IPS-NIHi7 (cell line): ENCODE results near the gene MYL9.
A peak's percentile ranks its signal among the peaks of the same experiment; 100 is the strongest.

ENCODE experiments used
- DNase-seq: peaks from one replicate; pipeline ENCODE4 v3.0.0; 2012; ENCODE audit warnings: mixed read lengths; ENCODE audit errors: extremely low spot score

Gene MYL9

DNA sequence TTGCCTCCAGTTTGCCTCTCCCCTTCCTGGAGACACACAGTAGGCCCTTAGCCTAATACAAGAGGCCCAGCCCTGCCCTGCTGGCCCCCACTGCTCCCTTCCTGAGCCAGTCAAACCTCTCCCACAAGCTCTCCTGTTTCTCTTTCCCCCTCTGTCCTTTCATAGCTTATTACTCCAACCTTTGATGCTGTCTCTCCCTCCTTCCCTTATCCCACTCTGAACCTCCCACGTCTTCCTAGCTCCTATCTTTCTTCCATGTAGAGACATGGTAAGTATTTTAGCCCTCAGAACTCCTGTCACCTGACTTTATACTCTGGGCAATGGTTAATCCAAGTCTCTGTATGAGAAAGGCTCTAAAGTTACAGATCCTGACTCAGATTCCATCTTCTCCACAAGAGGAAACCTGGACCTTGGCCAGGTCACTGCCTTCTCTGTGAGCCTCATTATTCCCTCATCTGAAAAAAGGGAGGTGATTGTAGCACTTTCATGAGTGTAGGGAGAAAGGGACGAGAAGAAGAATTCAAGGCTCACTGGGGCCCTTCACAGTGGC, 38.8 kb downstream of the MYL9 start:
- DNase-seq = no peak

DNA sequence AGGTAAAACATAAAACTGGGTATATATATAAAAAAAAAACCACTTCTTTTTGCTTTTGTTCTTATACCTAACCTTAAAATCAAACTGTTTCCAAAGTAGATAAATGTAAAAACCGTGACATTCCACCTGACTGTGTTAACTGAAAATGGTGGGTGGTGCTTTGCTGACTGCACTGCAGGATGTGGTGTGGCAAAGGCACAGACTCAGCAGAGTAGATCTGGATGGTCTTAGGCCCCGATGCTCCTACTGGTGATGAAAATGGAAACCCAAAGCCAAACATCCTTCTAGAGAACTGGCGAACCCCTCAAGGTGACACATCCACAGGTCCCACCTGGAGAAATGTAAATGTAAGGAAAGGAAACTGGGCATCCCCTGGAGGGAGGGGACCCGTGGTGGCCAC, 41.0 kb downstream of the MYL9 start:
- no peak for DNase-seq

DNA sequence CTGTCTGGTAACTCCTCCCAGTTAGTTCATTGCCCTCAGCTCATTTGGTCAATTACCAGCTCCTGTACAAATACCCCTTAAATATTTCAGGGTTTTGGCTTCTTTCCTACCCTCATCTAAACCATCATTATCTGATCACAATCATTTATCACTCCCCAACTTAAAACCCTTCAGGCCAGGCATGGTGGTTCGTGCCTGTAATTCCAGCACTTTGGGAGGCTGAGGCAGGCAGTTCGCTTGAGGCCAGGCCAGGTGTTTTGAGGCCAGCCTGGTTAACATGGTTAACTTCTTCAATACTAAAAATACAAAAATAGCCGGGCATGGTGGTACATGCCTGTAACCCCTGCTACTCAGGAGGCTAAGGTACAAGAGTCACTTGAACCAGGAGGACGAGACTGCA, 41.5 kb downstream of the MYL9 start:
- DNase-seq = no peak

DNA sequence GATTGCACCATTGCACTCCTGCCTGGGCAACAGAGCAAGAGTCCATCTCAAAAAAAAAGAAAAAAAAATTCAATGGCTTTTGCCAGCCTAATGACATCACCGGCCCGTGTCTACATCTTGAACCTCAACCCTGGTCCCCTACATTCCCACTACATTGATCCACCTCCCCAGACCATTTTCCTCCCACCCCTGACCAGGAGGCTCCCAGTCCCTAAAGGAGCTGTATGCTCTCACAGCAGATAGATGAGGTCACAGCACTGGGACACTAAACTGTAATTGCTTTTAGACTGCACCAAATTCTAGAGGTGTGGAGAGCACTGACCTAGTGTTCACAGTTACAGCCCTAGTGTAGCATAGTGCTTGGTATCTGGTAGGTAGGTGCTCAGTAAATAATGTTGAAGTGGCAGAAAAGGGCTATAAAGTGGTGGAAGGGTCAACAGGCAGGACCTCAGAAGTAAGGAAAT, 42.7 kb downstream of the MYL9 start:
- DNase-seq = no peak

DNA sequence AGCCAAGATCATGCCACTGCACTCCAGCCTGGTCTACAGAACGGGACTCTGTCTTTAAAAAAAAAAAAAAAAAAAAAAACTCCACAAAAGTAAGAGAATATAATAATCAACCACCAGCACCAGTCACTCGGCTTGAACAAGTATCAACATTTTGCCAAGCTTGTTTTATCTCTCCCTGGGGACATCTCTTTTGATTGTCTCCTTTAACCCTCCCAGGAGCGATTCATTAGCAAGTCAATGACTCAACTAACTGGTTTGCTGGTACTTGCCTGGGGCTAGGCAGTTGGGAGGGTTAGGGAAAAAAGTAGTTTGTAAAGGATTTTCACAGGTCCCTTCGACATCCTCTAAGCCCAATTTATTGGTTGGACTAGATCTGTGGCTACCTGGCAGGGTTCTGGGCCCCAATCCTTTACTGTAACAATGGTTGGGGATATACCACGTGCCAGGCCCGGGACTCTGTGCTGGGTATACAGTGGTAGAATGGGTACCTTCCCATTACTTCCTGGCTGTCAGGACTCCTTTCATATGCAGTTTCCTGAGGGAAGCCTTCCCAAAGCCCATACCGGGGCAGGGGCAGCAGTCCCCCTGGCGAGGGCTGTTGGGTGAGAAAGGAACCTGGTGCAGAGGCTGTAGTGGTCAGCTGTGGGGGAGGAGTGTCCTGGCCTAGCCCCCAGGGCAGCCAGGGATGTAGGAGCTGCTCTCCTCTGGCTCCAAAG, 44.2 kb downstream of the MYL9 start:
- peak; percentile 73 for DNase-seq

DNA sequence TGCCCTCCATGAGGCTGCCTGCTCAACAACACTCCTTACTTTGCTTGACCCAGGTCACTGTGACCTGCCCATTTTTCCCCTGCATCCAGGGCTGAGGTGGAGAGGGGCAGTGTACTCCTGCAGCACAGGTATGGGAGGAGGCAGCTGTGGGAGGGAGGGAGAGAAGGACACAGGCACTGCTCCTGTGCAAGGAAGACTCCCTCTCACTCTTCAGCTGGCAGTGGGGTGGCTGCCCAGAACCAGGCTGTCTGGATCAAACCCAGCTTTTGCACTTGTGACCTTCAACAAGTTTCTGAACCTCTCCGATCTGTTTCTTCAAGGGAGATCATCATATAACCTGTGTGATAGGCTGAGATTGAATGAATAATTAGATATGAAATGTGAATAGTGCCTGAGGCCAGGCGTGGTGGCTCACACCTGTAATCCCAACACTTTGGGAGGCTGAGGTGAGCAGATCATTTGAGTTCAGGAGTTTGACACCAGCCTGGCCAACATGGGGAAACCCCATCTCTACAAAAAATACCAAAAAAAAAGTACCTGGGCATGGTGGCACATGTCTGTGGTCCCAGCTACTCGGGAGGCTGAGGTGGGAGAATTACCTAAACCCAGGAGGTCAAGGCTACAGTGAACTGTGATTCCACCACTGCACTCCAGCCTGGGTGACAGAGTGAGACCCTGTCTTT, 46.2 kb downstream of the MYL9 start:
- no peak for DNase-seq

DNA sequence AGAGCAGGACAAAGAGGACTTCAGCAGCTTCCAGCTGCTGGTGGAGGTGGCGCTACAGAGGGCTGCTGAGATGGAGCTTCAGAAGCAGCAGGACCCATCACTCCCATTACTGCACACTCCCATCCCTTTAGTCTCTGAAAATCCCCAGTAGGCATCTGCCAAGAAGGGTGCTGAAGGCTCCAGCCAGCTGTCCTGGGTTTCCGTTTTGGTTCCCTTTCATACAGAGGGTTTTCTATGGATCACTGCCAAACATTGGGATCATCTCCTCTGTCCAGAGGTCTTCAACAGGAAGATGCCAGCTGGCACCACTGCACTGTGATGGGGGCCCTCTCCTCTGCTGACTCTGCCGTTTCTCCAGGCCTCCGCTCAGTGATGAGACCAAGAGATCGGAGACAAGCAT, 50.0 kb downstream of the MYL9 start:
- DNase-seq = no peak

DNA sequence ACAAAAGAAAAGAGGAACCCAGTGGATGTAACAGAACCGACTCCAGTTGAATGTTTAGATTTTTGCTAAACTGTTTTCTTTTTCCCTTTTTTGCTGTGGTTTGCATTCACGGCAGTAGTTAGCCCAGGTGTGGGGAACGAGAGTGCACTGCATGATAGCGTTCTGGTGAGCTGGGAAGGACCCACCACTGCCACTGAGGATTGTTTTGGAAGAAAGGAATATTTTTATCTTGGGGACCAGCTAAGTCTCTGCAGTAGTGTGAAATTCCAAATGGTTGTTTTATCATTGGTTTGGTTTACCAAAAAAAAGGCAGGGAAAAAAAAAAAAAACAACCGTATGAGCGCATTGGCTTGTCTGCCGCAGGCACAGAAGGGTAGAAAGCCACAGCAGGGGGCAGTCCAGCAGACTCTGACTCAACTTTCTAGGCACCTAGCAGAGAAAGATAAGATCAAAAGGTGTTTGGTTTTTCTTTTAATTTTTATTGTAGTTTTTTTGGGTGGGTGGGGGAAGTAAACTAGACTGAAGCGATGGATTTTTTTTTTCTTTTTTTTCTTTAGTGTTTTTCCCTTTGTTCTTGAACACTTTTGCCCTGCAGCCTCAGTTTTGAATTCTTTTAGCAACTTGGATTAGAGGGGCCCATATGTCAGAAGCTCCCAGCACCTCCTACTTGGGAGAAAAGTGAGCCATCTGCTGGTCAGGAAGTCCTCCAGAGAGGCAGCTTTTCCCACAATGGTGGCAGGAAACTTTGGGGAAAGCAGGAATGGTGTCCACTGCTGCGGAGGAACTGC, 50.7 kb downstream of the MYL9 start:
- DNase-seq = peak; percentile 66

DNA sequence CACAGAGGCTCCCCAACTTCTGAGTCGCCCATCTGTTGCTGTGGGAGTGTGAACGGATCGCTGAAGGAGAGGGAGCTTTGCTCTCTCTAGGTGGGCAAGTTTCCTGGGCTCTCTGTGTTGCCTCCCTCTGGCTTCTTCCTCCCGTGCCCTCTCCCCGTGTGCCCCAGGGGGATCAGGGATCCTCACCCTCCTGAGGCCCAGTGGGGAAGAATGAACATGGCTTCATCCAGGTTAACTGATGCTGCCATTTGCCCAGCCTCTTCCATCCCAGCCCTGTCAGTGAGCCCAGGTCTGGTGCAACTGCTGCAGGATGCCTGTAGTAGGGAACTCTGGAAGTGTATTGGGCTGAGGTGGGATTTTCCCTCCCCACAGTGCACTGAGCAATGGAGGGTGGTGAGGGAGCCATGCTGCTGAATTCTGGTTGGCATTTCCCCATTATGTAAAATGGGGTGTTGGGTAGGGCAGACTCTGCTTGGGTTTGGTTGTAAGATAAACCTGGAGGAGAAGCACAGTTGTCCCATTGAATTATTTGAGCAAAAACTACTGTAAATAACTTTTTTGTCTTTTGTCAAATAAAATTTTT, 52.1 kb downstream of the MYL9 start:
- no peak for DNase-seq

DNA sequence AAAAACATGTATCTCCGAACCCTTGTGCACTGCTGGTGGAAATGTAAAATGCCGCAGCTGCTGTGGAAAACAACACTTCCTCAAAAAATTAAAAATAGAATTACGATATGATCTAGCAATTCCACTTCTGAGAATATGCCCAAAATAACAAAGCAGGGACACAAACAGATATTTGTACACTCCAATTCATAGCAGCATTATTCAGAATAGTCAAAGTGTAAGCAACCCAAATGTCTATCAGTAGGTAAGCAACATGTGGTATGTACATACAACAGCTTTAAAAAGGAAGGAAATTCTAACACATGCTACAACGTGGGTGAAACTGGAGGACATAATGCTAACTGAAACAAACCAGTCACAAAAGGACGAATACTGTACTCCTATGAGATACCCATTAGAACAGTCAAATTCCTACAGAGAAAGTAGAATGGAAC, 58.6 kb downstream of the MYL9 start:
- DNase-seq = no peak
